Peyer's patch (tissue), 4 donors: ENCODE data around the gene B3GALT6.

Experiments used
- POLR2A ChIP-seq, 2 donors: fragments of 450-650 bp; IDR thresholded peaks; one replicate each; pipeline ENCODE4 v1.5.1; 2017; ENCODE audit warnings: antibody characterized with exemption in 2 of 2, mild to moderate bottlenecking in 2 of 2, moderate library complexity in 2 of 2
- TF ChIP-seq, protein P1 (sequence below), 6 experiments: fragments of 450-650 bp in 4 of 6; fragments of 200-600 bp in 2 of 6; sonication (generic) in 1 of 6; IDR thresholded peaks; one replicate each; pipeline ENCODE4 v1.5.1; 2017 to 2019; ENCODE audit warnings: antibody characterized with exemption in 6 of 6, mild to moderate bottlenecking in 3 of 6, moderate library complexity in 1 of 6

DNA sequence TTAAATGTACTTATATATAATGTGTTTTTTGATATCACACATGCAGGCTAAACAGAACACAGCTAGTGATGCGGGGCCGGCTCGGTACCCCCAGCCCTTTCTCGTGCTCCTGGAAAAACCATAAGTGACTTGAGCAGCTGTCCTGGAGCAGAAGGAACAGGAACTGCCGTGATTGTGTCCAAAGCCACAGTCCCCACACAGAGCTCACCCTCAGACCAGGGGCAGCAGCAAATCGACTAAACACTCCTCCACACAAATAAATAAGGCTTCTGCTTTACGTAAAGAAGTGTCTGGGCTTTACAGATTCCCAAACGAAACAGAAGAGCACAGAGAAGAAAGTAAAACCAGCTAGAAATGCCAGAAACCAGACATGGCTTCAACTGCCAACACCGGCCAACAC lies 32.0 kb downstream of the B3GALT6 start:
- TF ChIP-seq, protein P1, sequence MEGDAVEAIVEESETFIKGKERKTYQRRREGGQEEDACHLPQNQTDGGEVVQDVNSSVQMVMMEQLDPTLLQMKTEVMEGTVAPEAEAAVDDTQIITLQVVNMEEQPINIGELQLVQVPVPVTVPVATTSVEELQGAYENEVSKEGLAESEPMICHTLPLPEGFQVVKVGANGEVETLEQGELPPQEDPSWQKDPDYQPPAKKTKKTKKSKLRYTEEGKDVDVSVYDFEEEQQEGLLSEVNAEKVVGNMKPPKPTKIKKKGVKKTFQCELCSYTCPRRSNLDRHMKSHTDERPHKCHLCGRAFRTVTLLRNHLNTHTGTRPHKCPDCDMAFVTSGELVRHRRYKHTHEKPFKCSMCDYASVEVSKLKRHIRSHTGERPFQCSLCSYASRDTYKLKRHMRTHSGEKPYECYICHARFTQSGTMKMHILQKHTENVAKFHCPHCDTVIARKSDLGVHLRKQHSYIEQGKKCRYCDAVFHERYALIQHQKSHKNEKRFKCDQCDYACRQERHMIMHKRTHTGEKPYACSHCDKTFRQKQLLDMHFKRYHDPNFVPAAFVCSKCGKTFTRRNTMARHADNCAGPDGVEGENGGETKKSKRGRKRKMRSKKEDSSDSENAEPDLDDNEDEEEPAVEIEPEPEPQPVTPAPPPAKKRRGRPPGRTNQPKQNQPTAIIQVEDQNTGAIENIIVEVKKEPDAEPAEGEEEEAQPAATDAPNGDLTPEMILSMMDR (IDR thresholded peaks at IDR 0.05) = no peak
- no peak for TF ChIP-seq POLR2A (IDR thresholded peaks at IDR 0.05)
